Colonic mucosa (tissue), 4 donors: ENCODE measurements around the gene GNAQ. TPM values are rescaled to one million over a fixed set of nuclear protein-coding genes. Genes with fewer than 3 reads are reported as not detected.
A peak's percentile ranks its signal among the peaks of the same experiment; 100 is the strongest.

Experiments
- DNase-seq: peaks from one replicate; pipeline ENCODE4 v3.0.0-alpha.2; 2020
- H3K27ac ChIP-seq: fragments of 200-600 bp; one replicate; pipeline ENCODE4 v1.8.0; 2021
- H3K27me3 ChIP-seq: fragments of 200-600 bp; one replicate; pipeline ENCODE4 v1.8.0; 2021
- H3K36me3 ChIP-seq: fragments of 200-600 bp; one replicate; pipeline ENCODE4 v1.8.0; 2021
- H3K4me1 ChIP-seq: fragments of 200-600 bp; one replicate; pipeline ENCODE4 v1.8.0; 2021; ENCODE audit warnings: mild to moderate bottlenecking
- H3K4me3 ChIP-seq: fragments of 200-600 bp; one replicate; pipeline ENCODE4 v1.8.0; 2021
- H3K9ac ChIP-seq, 2 donors: one replicate each; pipeline ENCODE4 v1.7.0; 2013; ENCODE audit warnings: control low read depth in 2 of 2, low read depth in 2 of 2, low read length in 2 of 2
- H3K9me3 ChIP-seq: fragments of 200-600 bp; one replicate; pipeline ENCODE4 v1.8.0; 2021
- CTCF ChIP-seq: fragments of 200-600 bp; IDR thresholded peaks from one replicate; pipeline ENCODE4 v1.8.0; 2022; ENCODE audit warnings: antibody characterized with exemption, mild to moderate bottlenecking
- intact Hi-C: fragments of 100-400 bp; cut with DNase I; formaldehyde crosslinking; loops from one replicate; pipeline ENCODE4 v1.14.1; 2022
- total RNA-seq, 2 donors: library from RNA; stranded (reverse); fragmentation: NEBNext Ultra II Directional in 1 of 2; extraction: Animal tissue kit (Norgen Biotek cat#: 25700) in 1 of 2; gene quantifications; one replicate each; pipeline ENCODE4 v1.2.1, GENCODE V29; 2021
- donor health status: healthy.
- donor health status: DM: no; HTN: no; CAD: no.
- donor health status: DM: no; HTN: no; CAD: no.

GNAQ gene
- total RNA-seq, 2 donors from 2014 or later = 75.6 to 105 TPM

- Histone ChIP-seq H3K36me3 (no peaks in the 10 kb centered on the region), H3K4me1 (peaks cover 6% of the 10 kb centered on the region), H3K27ac (no peak overlapping the region), H3K27me3 (no peaks in the 10 kb centered on the region), H3K9me3 (no peaks in the 10 kb centered on the region), H3K9ac (no peak overlapping the region), H3K4me3 (no peak overlapping the region)
- no peak for TF ChIP-seq CTCF
- intact Hi-C loops = no loop called here
- DNase-seq = no peak
Measured at GRCh38 chr9:78026947-78027346, 4.7 kb downstream of the GNAQ start.

GRCh38 chr9:78026416-78026815 is 5.2 kb downstream of the GNAQ start:
- TF ChIP-seq CTCF = no peak
- Histone ChIP-seq H3K27ac (no peak overlapping the region), H3K4me3 (no peak overlapping the region), H3K4me1 (peaks cover 6% of the 10 kb centered on the region), H3K9me3 (no peaks in the 10 kb centered on the region), H3K9ac (peak overlapping the region in 1 of 2 donors; percentile 44), H3K36me3 (no peaks in the 10 kb centered on the region), H3K27me3 (no peaks in the 10 kb centered on the region)
- DNase-seq = no peak
- intact Hi-C loops = no loop called here

GRCh38 chr9:78025186-78025585 is 6.4 kb downstream of the GNAQ start:
- Histone ChIP-seq H3K9ac (no peak overlapping the region), H3K36me3 (no peaks in the 10 kb centered on the region), H3K9me3 (no peaks in the 10 kb centered on the region), H3K4me1 (peaks cover 6% of the 10 kb centered on the region), H3K27ac (no peak overlapping the region), H3K27me3 (no peaks in the 10 kb centered on the region), H3K4me3 (no peak overlapping the region)
- intact Hi-C loops = no loop called here
- DNase-seq = no peak
- TF ChIP-seq CTCF = no peak

- Histone ChIP-seq H3K36me3 (no peaks in the 10 kb centered on the region), H3K4me3 (no peak overlapping the region), H3K27ac (peak overlapping the region; percentile 48), H3K4me1 (peaks cover 6% of the 10 kb centered on the region), H3K9me3 (no peaks in the 10 kb centered on the region), H3K27me3 (no peaks in the 10 kb centered on the region), H3K9ac (peak overlapping the region in 1 of 2 donors; percentile 68)
- no peak for TF ChIP-seq CTCF
- peak; percentile 51 for DNase-seq
- intact Hi-C loops = no loop called here
Measured at GRCh38 chr9:78023003-78023741, 8.4 kb downstream of the GNAQ start.

- peak; percentile 75 for DNase-seq
- peak overlapping the region in 1 of 2 donors; percentile 52 for H3K9ac ChIP-seq
- intact Hi-C loops = no loop called here
Measured at GRCh38 chr9:78021697-78022096, 9.9 kb downstream of the GNAQ start.

More at GRCh38 chr9:78021697-78022096, 9.9 kb downstream of the GNAQ start:
- Histone ChIP-seq H3K27ac (peak overlapping the region; percentile 21), H3K27me3 (no peaks in the 10 kb centered on the region), H3K9me3 (no peaks in the 10 kb centered on the region), H3K36me3 (no peaks in the 10 kb centered on the region), H3K4me1 (peaks cover 6% of the 10 kb centered on the region), H3K4me3 (no peak overlapping the region)
- TF ChIP-seq CTCF = peak; percentile 28
